DOHH2 (cell line): Measurements from ENCODE around the gene DNAJB9.

ENCODE experiments used
- H3F3A ChIP-seq: fragments of 200-600 bp; sonication (generic), shearing (Covaris generic); 2 replicates; pipeline ENCODE4 v1.6.0; 2016; ENCODE audit warnings: antibody characterized with exemption, mild to moderate bottlenecking; ENCODE audit not compliant: control insufficient read depth, insufficient read depth
- H3K27ac ChIP-seq: fragments of 200-600 bp; sonication (generic); 2 replicates; pipeline ENCODE4 v1.5.1; 2014; ENCODE audit warnings: low read depth, mild to moderate bottlenecking, low read length, moderate library complexity
- H3K27me3 ChIP-seq: fragments of 200-600 bp; sonication (generic); 2 replicates; pipeline ENCODE4 v1.6.1; 2014; ENCODE audit warnings: mild to moderate bottlenecking, low read length, mixed read lengths; ENCODE audit not compliant: control insufficient read depth
- H3K36me3 ChIP-seq: fragments of 200-600 bp; sonication (generic); 2 replicates; pipeline ENCODE4 v1.6.1; 2014; ENCODE audit warnings: mild to moderate bottlenecking, low read length, moderate library complexity, mixed read lengths; ENCODE audit not compliant: control insufficient read depth
- H3K4me1 ChIP-seq: fragments of 200-600 bp; sonication (generic); 2 replicates; pipeline ENCODE4 v1.6.1; 2014; ENCODE audit warnings: mild to moderate bottlenecking, low read length, mixed read lengths; ENCODE audit not compliant: control insufficient read depth
- H3K4me2 ChIP-seq: fragments of 200-600 bp; sonication (generic); 2 replicates; pipeline ENCODE4 v1.6.0; 2014; ENCODE audit warnings: mild to moderate bottlenecking, low read length, moderate library complexity
- H3K4me3 ChIP-seq: fragments of 200-600 bp; sonication (generic); 2 replicates; pipeline ENCODE4 v1.5.1; 2014; ENCODE audit warnings: mild to moderate bottlenecking, low read length, mixed read lengths
- H3K79me2 ChIP-seq: fragments of 200-600 bp; sonication (generic); 2 replicates; pipeline ENCODE4 v1.6.1; 2014; ENCODE audit warnings: mild to moderate bottlenecking, low read length, mixed read lengths; ENCODE audit not compliant: control insufficient read depth
- H3K9me2 ChIP-seq: fragments of 200-600 bp; sonication (generic); replicated peaks from 2 replicates; pipeline ENCODE4 v1.6.1; 2014; ENCODE audit warnings: mild to moderate bottlenecking, low read length, mixed read lengths; ENCODE audit not compliant: control insufficient read depth
- H3K9me3 ChIP-seq: fragments of 200-600 bp; sonication (generic); 2 replicates; pipeline ENCODE4 v1.6.1; 2014; ENCODE audit warnings: antibody characterized with exemption, low read length, mixed read lengths; ENCODE audit not compliant: control insufficient read depth, insufficient read depth
- H4K20me1 ChIP-seq: fragments of 200-600 bp; sonication (generic); 2 replicates; pipeline ENCODE4 v1.6.0; 2014; ENCODE audit warnings: low read depth, mild to moderate bottlenecking, antibody characterized with exemption, low read length, moderate library complexity; ENCODE audit not compliant: control insufficient read depth, insufficient read depth
- EZH2phosphoT487 ChIP-seq: fragments of 200-600 bp; sonication (generic); IDR thresholded peaks from 2 replicates; pipeline ENCODE4 v1.6.1; 2017; ENCODE audit warnings: borderline replicate concordance, mild to moderate bottlenecking, antibody characterized with exemption, low read length, moderate library complexity, mixed read lengths
- TF ChIP-seq, protein P1 (sequence below): fragments of 200-600 bp; sonication (generic); IDR thresholded peaks from one replicate; pipeline ENCODE4 v1.5.1; 2014; ENCODE audit warnings: antibody characterized with exemption, mild to moderate bottlenecking, low read depth, low read length; ENCODE audit not compliant: poor library complexity, severe bottlenecking

The DNAJB9 gene

DNA sequence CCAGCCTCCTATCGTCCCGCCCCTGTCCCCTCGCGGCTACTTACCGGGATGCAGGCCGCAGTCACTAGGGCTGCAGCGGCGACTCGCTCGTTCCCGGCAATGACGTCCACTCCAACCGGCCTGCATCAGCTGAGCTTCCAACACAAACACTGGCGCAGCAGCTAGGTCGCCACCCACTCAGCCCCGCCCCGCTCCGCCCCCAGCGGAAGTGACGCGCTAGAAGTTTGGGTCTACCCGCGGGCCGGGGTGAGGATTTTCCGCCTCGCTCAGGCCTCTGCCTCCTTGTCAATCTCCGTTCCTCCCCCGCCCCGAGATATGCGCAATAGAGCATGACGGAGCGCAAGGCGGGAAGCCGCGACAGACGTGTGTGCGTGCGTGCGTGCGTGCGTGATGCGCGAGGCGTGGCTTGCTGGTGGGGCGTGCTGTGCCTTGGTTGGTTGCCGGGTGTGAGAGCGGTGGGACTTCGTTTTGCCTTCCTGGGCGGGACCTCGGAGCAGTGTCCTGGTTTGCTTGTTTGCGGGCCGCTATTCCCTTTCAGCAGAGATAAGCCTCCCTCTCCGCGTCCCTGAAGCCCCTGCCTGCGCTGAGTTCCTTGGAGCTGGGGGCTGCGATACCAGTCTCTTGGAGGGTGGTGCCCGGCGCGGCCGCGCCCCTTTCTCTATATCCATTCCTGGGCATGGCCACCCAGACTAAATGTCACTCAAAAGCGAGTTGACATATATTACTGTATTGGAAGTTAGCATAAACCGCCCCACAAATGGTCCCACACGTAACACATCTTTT, 43.5 kb upstream of the DNAJB9 start, which contains the start of gene PNPLA8:
Gene PNPLA8, minus strand, starts transcription at position 151 of the 783 bp plus-strand sequence. CDS start 10,644 bp downstream, outside the sequence.
- H3K4me3 ChIP-seq, result peak within 1 kb of the TSS; percentile 87
- no peaks in the 10 kb centered on the region for H3K36me3 ChIP-seq
- H3K27me3 ChIP-seq, result no peaks in the 10 kb centered on the region
- peak within 1 kb of the TSS; percentile 95 for H3K4me2 ChIP-seq
- H3F3A ChIP-seq, result no peaks in the 10 kb centered on the region
- peak within 1 kb of the TSS; percentile 71 for H3K27ac ChIP-seq
- no peaks in the 10 kb centered on the region for H4K20me1 ChIP-seq
- no peaks in the 10 kb centered on the region for H3K9me3 ChIP-seq
- H3K79me2 ChIP-seq, result peaks cover 44% of the 10 kb centered on the region
- peaks cover 37% of the 10 kb centered on the region for H3K4me1 ChIP-seq
- TF ChIP-seq, protein P1, sequence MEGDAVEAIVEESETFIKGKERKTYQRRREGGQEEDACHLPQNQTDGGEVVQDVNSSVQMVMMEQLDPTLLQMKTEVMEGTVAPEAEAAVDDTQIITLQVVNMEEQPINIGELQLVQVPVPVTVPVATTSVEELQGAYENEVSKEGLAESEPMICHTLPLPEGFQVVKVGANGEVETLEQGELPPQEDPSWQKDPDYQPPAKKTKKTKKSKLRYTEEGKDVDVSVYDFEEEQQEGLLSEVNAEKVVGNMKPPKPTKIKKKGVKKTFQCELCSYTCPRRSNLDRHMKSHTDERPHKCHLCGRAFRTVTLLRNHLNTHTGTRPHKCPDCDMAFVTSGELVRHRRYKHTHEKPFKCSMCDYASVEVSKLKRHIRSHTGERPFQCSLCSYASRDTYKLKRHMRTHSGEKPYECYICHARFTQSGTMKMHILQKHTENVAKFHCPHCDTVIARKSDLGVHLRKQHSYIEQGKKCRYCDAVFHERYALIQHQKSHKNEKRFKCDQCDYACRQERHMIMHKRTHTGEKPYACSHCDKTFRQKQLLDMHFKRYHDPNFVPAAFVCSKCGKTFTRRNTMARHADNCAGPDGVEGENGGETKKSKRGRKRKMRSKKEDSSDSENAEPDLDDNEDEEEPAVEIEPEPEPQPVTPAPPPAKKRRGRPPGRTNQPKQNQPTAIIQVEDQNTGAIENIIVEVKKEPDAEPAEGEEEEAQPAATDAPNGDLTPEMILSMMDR, result no peak
- no peak for TF ChIP-seq EZH2phosphoT487
- no peaks in the 10 kb centered on the region for H3K9me2 ChIP-seq

DNA sequence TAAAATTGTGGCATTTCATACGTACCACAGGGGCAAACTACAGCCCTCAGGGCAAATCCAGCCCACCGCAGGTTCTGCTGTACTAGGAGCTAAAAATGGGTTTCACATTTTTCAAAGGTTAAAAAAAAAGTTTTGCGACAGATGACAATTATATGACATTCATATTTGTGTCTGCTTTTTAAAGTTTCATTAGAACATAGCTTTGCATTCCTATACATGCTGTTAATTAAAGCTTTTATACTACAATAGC, 43.0 kb upstream of the DNAJB9 start:
- TF ChIP-seq, protein P1, result no peak
- TF ChIP-seq EZH2phosphoT487, result no peak
- H3K9me3 ChIP-seq, result no peaks in the 10 kb centered on the region
- no peaks in the 10 kb centered on the region for H3F3A ChIP-seq
- H3K79me2 ChIP-seq, result peaks cover 39% of the 10 kb centered on the region
- H3K9me2 ChIP-seq, result no peaks in the 10 kb centered on the region
- peak overlapping the region; percentile 87 for H3K4me3 ChIP-seq
- H4K20me1 ChIP-seq, result no peaks in the 10 kb centered on the region
- peak overlapping the region; percentile 71 for H3K27ac ChIP-seq
- peaks cover 37% of the 10 kb centered on the region for H3K4me1 ChIP-seq
- H3K27me3 ChIP-seq, result no peaks in the 10 kb centered on the region
- peak overlapping the region; percentile 95 for H3K4me2 ChIP-seq
- no peaks in the 10 kb centered on the region for H3K36me3 ChIP-seq

DNA sequence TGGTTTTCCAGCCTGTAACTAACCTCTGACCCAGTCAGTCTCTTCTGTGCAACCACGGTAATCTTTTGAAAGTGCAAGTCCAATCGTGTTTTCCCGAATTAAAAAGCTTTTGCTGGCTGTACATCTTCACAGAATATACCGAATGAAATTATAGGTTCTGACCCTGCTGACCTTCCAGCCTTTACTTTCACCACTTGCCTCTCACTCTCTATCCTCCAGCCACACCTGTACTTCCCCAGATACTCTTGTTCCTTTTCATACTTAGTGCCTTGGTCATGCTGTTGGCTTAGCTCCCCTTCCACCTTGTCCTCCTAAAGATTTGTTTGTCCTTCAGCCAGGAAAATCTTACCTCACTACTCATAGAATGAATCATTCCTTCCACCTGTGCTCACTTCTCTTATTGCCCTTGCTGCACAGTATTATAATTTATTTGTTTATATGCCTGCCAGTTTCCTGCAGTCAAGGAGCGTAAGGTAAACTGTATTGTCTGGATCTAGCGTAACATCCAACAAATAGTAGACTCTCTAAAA, 41.4 kb upstream of the DNAJB9 start:
- Histone ChIP-seq H3K27me3 (no peaks in the 10 kb centered on the region), H3K79me2 (peaks cover 24% of the 10 kb centered on the region), H3K4me2 (no peak overlapping the region), H3F3A (no peaks in the 10 kb centered on the region), H3K27ac (no peak overlapping the region), H3K9me3 (no peaks in the 10 kb centered on the region), H3K4me3 (no peak overlapping the region), H4K20me1 (no peaks in the 10 kb centered on the region), H3K4me1 (peaks cover 35% of the 10 kb centered on the region), H3K36me3 (no peaks in the 10 kb centered on the region), H3K9me2 (no peaks in the 10 kb centered on the region)
- TF ChIP-seq, protein P1, result no peak
- TF ChIP-seq EZH2phosphoT487, result no peak
